IgD-negative memory B cell (primary cell): ENCODE data around the gene MUC4. TPM values are rescaled to one million over a fixed set of nuclear protein-coding genes. Genes with fewer than 3 reads are reported as not detected.

Experiments
- H3K27ac Mint-ChIP-seq, 3 donors: one replicate each; pipeline ENCODE4 v1.8.0; 2020 to 2022; ENCODE audit warnings: mild to moderate bottlenecking in 3 of 3, mixed read lengths in 3 of 3, moderate library complexity in 1 of 3
- H3K27me3 Mint-ChIP-seq: one replicate; pipeline ENCODE4 v1.8.0; 2021; ENCODE audit warnings: mixed read lengths
- H3K36me3 Mint-ChIP-seq: one replicate; pipeline ENCODE4 v1.8.0; 2020; ENCODE audit warnings: mild to moderate bottlenecking, mixed read lengths
- H3K4me1 Mint-ChIP-seq, 3 donors: one replicate each; pipeline ENCODE4 v1.8.0; 2020 to 2022; ENCODE audit warnings: mixed read lengths in 3 of 3, mild to moderate bottlenecking in 1 of 3
- H3K4me3 Mint-ChIP-seq, 4 donors: one replicate each; pipeline ENCODE4 v1.8.0; 2020 to 2022; ENCODE audit warnings: mild to moderate bottlenecking in 4 of 4, mixed read lengths in 4 of 4, moderate library complexity in 3 of 4
- H3K9me3 Mint-ChIP-seq, 3 donors: one replicate each; pipeline ENCODE4 v1.8.0; 2020 to 2021; ENCODE audit warnings: mixed read lengths in 3 of 3, mild to moderate bottlenecking in 1 of 3
- polyA plus RNA-seq: library from polyadenylated mRNA; unstranded; fragments of 300-500 nt; fragmentation: Illumina TruSeq; gene quantifications from one replicate; pipeline ENCODE4 v1.2.3, GENCODE V29; 2021

MUC4 gene
- polyA plus RNA-seq, 1 donor from 2014 or later: 0.01 TPM

GRCh38 chr3:195768414-195768813 is 43.3 kb downstream of the MUC4 start:
- Mint-ChIP-seq H3K9me3 (peaks cover 0 to 1% (median 0%) of the 10 kb centered on the region in 3 donors), H3K4me1 (no peaks in the 10 kb centered on the region), H3K27me3 (peaks cover 5% of the 10 kb centered on the region), H3K4me3 (no peak overlapping the region), H3K36me3 (no peaks in the 10 kb centered on the region), H3K27ac (peak overlapping the region in 1 of 3 donors; percentile 85)

GRCh38 chr3:195767792-195768191 is 43.9 kb downstream of the MUC4 start:
- H3K4me3 Mint-ChIP-seq: no peak overlapping the region
- peaks cover 7% of the 10 kb centered on the region for H3K27me3 Mint-ChIP-seq
- no peaks in the 10 kb centered on the region for H3K36me3 Mint-ChIP-seq
- no peaks in the 10 kb centered on the region for H3K4me1 Mint-ChIP-seq
- peaks cover 0 to 1% (median 0%) of the 10 kb centered on the region in 3 donors for H3K9me3 Mint-ChIP-seq
- H3K27ac Mint-ChIP-seq: peak overlapping the region in 1 of 3 donors; percentile 85

- Mint-ChIP-seq H3K27me3 (peaks cover 9% of the 10 kb centered on the region), H3K27ac (no peak overlapping the region), H3K9me3 (peaks cover 0 to 1% (median 0%) of the 10 kb centered on the region in 3 donors), H3K4me1 (no peaks in the 10 kb centered on the region), H3K4me3 (no peak overlapping the region), H3K36me3 (no peaks in the 10 kb centered on the region)
Measured at GRCh38 chr3:195766671-195767070, 45.1 kb downstream of the MUC4 start.

- peaks cover 0 to under 1% (median 0%) of the 10 kb centered on the region in 3 donors for H3K4me1 Mint-ChIP-seq
- no peak overlapping the region for H3K27ac Mint-ChIP-seq
- peaks cover 18% of the 10 kb centered on the region for H3K27me3 Mint-ChIP-seq
- peaks cover 0 to 1% (median 0%) of the 10 kb centered on the region in 3 donors for H3K9me3 Mint-ChIP-seq
- no peak overlapping the region for H3K4me3 Mint-ChIP-seq
- no peaks in the 10 kb centered on the region for H3K36me3 Mint-ChIP-seq
Measured at GRCh38 chr3:195764961-195765706, 46.6 kb downstream of the MUC4 start.

DNA sequence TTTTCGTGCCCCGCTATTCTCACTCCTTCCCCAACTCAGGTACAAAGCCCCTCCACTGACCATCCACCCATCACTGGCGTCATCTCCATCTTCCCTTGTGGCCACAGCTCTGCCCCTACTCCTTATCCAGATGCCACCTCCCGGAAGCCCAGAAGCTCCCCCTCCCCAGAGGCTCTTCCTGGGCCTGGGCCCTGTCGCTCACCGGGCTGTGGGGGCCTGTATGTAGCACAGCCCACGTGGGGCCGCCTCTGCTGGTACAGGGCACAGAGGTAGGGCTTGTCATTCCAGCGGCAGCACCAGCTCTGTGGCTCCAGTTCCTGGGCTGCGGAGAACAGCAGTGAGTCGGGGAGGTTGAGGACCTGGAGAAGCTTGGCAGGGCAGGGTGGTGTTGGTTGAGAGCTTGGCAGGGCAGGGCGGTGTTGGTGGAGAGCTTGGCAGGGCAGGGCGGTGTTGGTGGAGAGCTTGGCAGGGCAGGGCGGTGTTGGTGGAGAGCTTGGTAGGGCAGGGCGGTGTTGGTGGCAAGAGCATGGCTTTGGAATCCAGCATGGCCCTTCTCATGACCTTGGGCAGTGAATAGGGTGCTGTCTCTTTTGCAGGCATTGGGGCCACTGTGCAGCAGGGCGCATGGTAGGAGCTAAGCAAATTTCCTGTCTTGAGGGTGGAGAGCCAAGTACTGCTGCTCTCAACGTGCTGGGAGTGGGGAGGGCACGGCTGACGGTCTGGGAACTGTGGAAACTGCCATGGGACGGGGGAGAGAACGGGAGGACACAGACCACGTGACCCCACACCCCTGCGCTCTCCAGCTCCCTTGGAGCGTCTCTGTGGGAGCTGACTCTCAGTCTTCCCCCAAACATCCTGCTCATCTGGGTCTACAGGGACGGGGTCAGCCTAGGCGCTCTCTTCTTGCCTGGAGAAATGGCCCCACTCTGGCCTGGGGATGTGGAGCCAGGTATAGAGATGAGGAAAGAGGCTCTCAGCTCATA is 47.6 kb downstream of the MUC4 start:
- Mint-ChIP-seq H3K4me1 (peaks cover 0 to 3% (median 0%) of the 10 kb centered on the region in 3 donors), H3K27ac (no peak overlapping the region), H3K9me3 (peaks cover 0 to 1% (median 0%) of the 10 kb centered on the region in 3 donors), H3K27me3 (peaks cover 27% of the 10 kb centered on the region), H3K36me3 (no peaks in the 10 kb centered on the region), H3K4me3 (peak overlapping the region in 1 of 4 donors; percentile 60)

- H3K4me1 Mint-ChIP-seq: peaks cover 0 to 3% (median 0%) of the 10 kb centered on the region in 3 donors
- peaks cover 0 to 1% (median 0%) of the 10 kb centered on the region in 3 donors for H3K9me3 Mint-ChIP-seq
- H3K4me3 Mint-ChIP-seq: peak overlapping the region in 1 of 4 donors; percentile 60
- H3K36me3 Mint-ChIP-seq: no peaks in the 10 kb centered on the region
- H3K27ac Mint-ChIP-seq: no peak overlapping the region
- peaks cover 34% of the 10 kb centered on the region for H3K27me3 Mint-ChIP-seq
Measured at GRCh38 chr3:195763076-195763830, 48.5 kb downstream of the MUC4 start.

- peaks cover 0 to 3% (median 0%) of the 10 kb centered on the region in 3 donors for H3K4me1 Mint-ChIP-seq
- H3K9me3 Mint-ChIP-seq: no peaks in the 10 kb centered on the region
- H3K36me3 Mint-ChIP-seq: no peaks in the 10 kb centered on the region
- H3K27ac Mint-ChIP-seq: no peak overlapping the region
- H3K27me3 Mint-ChIP-seq: peaks cover 40% of the 10 kb centered on the region
- H3K4me3 Mint-ChIP-seq: no peak overlapping the region
Measured at GRCh38 chr3:195762611-195763010, 49.1 kb downstream of the MUC4 start.

- peaks cover 0 to 3% (median 0%) of the 10 kb centered on the region in 3 donors for H3K4me1 Mint-ChIP-seq
- no peaks in the 10 kb centered on the region for H3K9me3 Mint-ChIP-seq
- no peak overlapping the region for H3K27ac Mint-ChIP-seq
- H3K36me3 Mint-ChIP-seq: no peaks in the 10 kb centered on the region
- peaks cover 40% of the 10 kb centered on the region for H3K27me3 Mint-ChIP-seq
- no peak overlapping the region for H3K4me3 Mint-ChIP-seq
Measured at GRCh38 chr3:195762249-195762585, 49.5 kb downstream of the MUC4 start.

DNA sequence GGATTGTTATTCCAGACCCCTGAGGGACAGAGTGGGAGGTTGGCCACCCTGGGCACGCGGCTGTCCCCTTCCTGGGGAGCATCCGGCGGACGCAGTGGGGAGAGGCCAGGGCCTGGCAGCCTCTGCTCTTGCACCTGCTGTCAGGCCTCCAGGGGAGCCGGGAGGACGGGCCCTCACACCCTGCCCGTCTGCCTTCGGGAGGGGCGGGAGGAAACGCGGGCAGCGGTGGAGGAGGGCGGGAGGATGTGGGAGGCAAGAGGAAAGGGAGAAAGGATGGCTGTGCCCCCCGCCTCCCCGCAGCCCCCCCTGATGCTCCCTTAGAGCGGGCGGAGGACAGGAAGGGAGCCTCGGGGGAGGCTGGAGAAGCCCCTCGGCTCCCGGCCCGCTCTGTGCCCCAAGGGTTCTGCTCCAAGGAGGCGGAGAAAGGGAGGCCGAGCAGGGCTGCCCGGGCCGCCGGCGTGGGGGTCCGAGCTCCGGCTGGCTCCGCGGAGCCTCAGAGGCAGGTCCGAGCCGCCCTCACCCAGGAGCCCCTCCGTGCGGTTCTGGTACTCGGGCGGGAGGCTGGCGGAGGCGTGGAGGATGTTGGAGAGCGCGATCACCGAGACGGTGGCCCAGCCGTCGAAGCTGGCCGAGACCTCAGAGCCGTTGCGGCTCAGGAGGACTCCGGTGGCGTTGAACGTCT is 50.0 kb downstream of the MUC4 start:
- H3K27ac Mint-ChIP-seq: no peak overlapping the region
- no peak overlapping the region for H3K4me3 Mint-ChIP-seq
- H3K27me3 Mint-ChIP-seq: peaks cover 40% of the 10 kb centered on the region
- H3K36me3 Mint-ChIP-seq: no peaks in the 10 kb centered on the region
- peaks cover 0 to 3% (median 0%) of the 10 kb centered on the region in 3 donors for H3K4me1 Mint-ChIP-seq
- H3K9me3 Mint-ChIP-seq: no peaks in the 10 kb centered on the region

DNA sequence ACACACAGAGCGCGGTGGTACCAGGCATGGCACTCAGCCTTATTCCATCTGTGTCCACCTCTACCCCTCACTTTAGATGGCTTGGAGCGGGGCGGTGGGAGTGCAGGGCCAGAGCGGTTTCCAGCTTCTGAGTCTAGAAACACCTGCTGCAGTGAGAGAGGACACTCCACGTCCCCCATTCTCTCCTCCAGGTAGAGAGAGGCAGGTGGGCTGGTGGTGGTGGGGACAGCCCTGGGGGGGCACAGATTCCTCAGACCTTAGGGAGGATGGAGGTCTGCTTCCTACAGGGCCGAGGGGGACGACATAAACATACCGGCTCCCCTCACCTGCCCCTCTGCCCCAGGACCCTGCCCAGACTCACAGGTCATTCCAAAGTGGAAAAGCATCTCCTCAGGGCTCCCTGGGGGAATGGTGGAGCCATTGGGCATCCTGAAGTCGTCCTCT is 50.6 kb downstream of the MUC4 start:
- H3K27ac Mint-ChIP-seq: no peak overlapping the region
- no peaks in the 10 kb centered on the region for H3K9me3 Mint-ChIP-seq
- H3K4me1 Mint-ChIP-seq: peaks cover 0 to 3% (median 0%) of the 10 kb centered on the region in 3 donors
- peaks cover 43% of the 10 kb centered on the region for H3K27me3 Mint-ChIP-seq
- no peaks in the 10 kb centered on the region for H3K36me3 Mint-ChIP-seq
- H3K4me3 Mint-ChIP-seq: no peak overlapping the region

DNA sequence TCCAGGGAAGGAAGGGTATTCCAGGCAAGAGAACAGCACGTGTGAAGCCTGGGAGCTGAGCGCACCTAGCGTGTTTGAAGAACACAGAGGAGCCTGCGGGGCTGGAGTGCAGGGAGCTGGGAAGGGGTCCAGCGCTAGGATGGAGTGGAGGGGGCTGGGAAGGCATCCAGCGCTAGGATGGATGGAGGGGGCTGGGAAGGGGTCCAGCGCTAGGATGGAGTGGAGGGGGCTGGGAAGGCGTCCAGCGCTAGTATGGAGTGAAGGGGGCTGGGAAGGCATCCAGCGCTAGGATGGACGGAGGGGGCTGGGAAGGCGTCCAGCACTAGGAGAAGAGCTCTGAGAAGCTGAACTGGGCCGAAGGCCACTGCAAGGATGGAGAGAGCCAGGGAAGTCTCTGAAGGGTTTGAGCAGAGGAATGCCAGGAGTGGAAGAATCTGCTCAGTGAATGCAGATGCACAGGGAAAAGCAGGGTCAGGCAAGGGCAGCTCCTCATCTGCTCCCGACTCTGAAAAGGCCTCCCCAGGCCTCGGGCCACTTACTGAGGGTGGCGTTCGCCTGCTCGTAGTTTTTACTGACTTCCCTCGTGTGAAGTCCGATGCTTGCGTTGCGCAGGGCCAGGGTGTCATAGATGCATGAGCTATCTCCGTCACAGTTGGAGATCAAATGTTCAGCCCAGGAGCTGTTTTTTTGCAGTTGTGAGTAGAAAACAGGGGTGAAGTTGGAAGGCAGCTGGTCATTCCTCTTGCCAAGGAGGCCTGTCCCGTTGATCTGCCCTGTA is 51.2 kb downstream of the MUC4 start:
- Mint-ChIP-seq H3K9me3 (no peaks in the 10 kb centered on the region), H3K4me3 (no peak overlapping the region), H3K36me3 (peaks cover 3% of the 10 kb centered on the region), H3K27ac (peak overlapping the region in 1 of 3 donors; percentile 27), H3K27me3 (peaks cover 43% of the 10 kb centered on the region), H3K4me1 (peaks cover 0 to 3% (median 0%) of the 10 kb centered on the region in 3 donors)

- Mint-ChIP-seq H3K9me3 (no peaks in the 10 kb centered on the region), H3K27me3 (peaks cover 43% of the 10 kb centered on the region), H3K4me3 (no peak overlapping the region), H3K36me3 (peaks cover 3% of the 10 kb centered on the region), H3K4me1 (peaks cover 0 to 3% (median 0%) of the 10 kb centered on the region in 3 donors), H3K27ac (no peak overlapping the region)
Measured at GRCh38 chr3:195758721-195759353, 52.9 kb downstream of the MUC4 start.

DNA sequence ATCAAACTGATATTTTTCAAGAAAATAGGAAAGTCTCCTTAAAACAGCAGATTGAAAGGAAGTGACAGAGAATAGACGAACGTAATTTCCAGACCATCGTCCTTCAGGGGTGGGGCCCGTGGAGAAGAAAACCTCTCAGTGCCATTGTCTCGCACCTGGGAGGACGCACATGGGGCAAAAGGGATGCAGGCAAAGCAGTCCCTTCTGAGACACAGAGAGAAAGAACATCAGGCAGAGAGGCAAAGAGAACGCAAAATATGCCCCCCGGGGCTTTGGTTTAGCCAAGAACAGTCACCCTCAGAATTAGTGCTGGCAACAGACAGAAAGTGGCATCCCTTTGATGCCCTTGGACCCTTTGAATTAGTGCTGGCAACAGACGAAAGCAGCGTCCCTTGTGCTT is 53.9 kb downstream of the MUC4 start:
- Mint-ChIP-seq H3K4me3 (no peak overlapping the region), H3K4me1 (peaks cover 0 to 4% (median 0%) of the 10 kb centered on the region in 3 donors), H3K27ac (no peak overlapping the region), H3K36me3 (peaks cover 3% of the 10 kb centered on the region), H3K9me3 (no peaks in the 10 kb centered on the region), H3K27me3 (peaks cover 38% of the 10 kb centered on the region)
